Mesenchymal stem cell (in vitro differentiated cells and primary cell): ENCODE results near the gene LYRM9.
A peak's percentile ranks its signal among the peaks of the same experiment; 100 is the strongest.

ENCODE experiments used
- DNase-seq: peaks from one replicate; pipeline ENCODE4 v3.0.0-alpha.2; 2013
- H2AFZ ChIP-seq: one replicate; pipeline ENCODE4 v1.6.1; 2013; ENCODE audit warnings: low read depth, mild to moderate bottlenecking, control low read depth, inconsistent platforms, low read length, moderate library complexity
- H2AK5ac ChIP-seq: 2 replicates; pipeline ENCODE4 v1.6.1; 2013; ENCODE audit warnings: low read length, moderate library complexity, mild to moderate bottlenecking, inconsistent platforms; ENCODE audit not compliant: severe bottlenecking
- H2BK120ac ChIP-seq: one replicate; pipeline ENCODE4 v1.6.1; 2013; ENCODE audit warnings: low read depth, mild to moderate bottlenecking, inconsistent platforms, low read length, moderate library complexity
- H2BK12ac ChIP-seq, 2 experiments: one replicate each; pipeline ENCODE4 v1.6.1; 2013; ENCODE audit warnings: inconsistent platforms in 2 of 2, low read length in 2 of 2, mild to moderate bottlenecking in 2 of 2, moderate library complexity in 2 of 2, control low read depth in 1 of 2
- H2BK15ac ChIP-seq: one replicate; pipeline ENCODE4 v1.6.1; 2013; ENCODE audit warnings: mild to moderate bottlenecking, low read depth, inconsistent platforms; ENCODE audit not compliant: poor library complexity, severe bottlenecking
- H2BK5ac ChIP-seq: 2 replicates; pipeline ENCODE4 v1.6.1; 2013; ENCODE audit warnings: low read depth, mild to moderate bottlenecking, low read length, control low read depth, inconsistent platforms; ENCODE audit not compliant: poor library complexity, severe bottlenecking
- H3K14ac ChIP-seq, 2 experiments: one replicate each; pipeline ENCODE4 v1.6.1; 2013; ENCODE audit warnings: inconsistent platforms in 2 of 2, low read length in 2 of 2, control low read depth in 1 of 2, mild to moderate bottlenecking in 1 of 2, moderate library complexity in 1 of 2
- H3K18ac ChIP-seq, 2 experiments: one replicate each; pipeline ENCODE4 v1.6.1; 2013; ENCODE audit warnings: inconsistent platforms in 2 of 2, low read length in 2 of 2, control low read depth in 1 of 2, low read depth in 1 of 2, mild to moderate bottlenecking in 1 of 2
- H3K23ac ChIP-seq, 2 experiments: one replicate each; pipeline ENCODE4 v1.6.1; 2013; ENCODE audit warnings: inconsistent platforms in 2 of 2, low read length in 2 of 2, mild to moderate bottlenecking in 2 of 2, moderate library complexity in 2 of 2, control low read depth in 1 of 2
- H3K27ac ChIP-seq: 2 replicates; pipeline ENCODE4 v1.5.1; 2013; ENCODE audit warnings: mild to moderate bottlenecking, moderate library complexity, low read length, control low read depth, inconsistent platforms; ENCODE audit not compliant: poor library complexity, severe bottlenecking
- H3K27me3 ChIP-seq, 2 experiments: 2 replicates each; pipeline versions ENCODE4 v1.6.1 to v1.7.0; 2013; ENCODE audit warnings: low read length in 2 of 2, mild to moderate bottlenecking in 2 of 2, moderate library complexity in 2 of 2, control low read depth in 1 of 2, inconsistent platforms in 1 of 2; ENCODE audit not compliant: control insufficient read depth in 1 of 2, insufficient read depth in 1 of 2
- H3K36me3 ChIP-seq, 2 experiments: 2 replicates each; pipeline versions ENCODE4 v1.6.1 to v1.7.0; 2013; ENCODE audit warnings: low read length in 2 of 2, control low read depth in 1 of 2, inconsistent platforms in 1 of 2, low read depth in 1 of 2, mild to moderate bottlenecking in 1 of 2; ENCODE audit not compliant: insufficient read depth in 2 of 2, control insufficient read depth in 1 of 2
- H3K4ac ChIP-seq, 2 experiments: one replicate each; pipeline ENCODE4 v1.6.1; 2013; ENCODE audit warnings: inconsistent platforms in 2 of 2, low read length in 2 of 2, mild to moderate bottlenecking in 2 of 2, moderate library complexity in 2 of 2, control low read depth in 1 of 2, low read depth in 1 of 2
- H3K4me1 ChIP-seq: 2 replicates; pipeline ENCODE4 v1.6.1; 2013; ENCODE audit warnings: low read depth, low read length, control low read depth; ENCODE audit not compliant: control insufficient read depth, insufficient read depth
- H3K4me2 ChIP-seq: 2 replicates; pipeline ENCODE4 v1.6.1; 2013; ENCODE audit warnings: low read length, mild to moderate bottlenecking, inconsistent platforms; ENCODE audit not compliant: poor library complexity, severe bottlenecking
- H3K4me3 ChIP-seq, 2 experiments: 2 replicates each; pipeline versions ENCODE4 v1.5.1 to v1.7.0; 2013; ENCODE audit warnings: low read length in 2 of 2, mild to moderate bottlenecking in 2 of 2, control low read depth in 1 of 2, low read depth in 1 of 2; ENCODE audit not compliant: insufficient read depth in 1 of 2
- H3K79me1 ChIP-seq: replicated peaks from 2 replicates; pipeline ENCODE4 v1.6.1; 2013; ENCODE audit warnings: mild to moderate bottlenecking, control low read depth, low read length, inconsistent platforms; ENCODE audit not compliant: poor library complexity, severe bottlenecking
- H3K9ac ChIP-seq: 2 replicates; pipeline ENCODE4 v1.7.0; 2013; ENCODE audit warnings: mild to moderate bottlenecking, low read length, moderate library complexity
- H3K9me3 ChIP-seq: 2 replicates; pipeline ENCODE4 v1.7.0; 2013; ENCODE audit warnings: mild to moderate bottlenecking, low read length; ENCODE audit not compliant: control insufficient read depth
- H4K8ac ChIP-seq: one replicate; pipeline ENCODE4 v1.6.1; 2013; ENCODE audit warnings: inconsistent platforms, mild to moderate bottlenecking, low read length, moderate library complexity
- H4K91ac ChIP-seq: one replicate; pipeline ENCODE4 v1.6.1; 2013; ENCODE audit warnings: mild to moderate bottlenecking, low read length, inconsistent platforms
- WGBS: methylation state at CpG from one replicate; pipeline ENCODE4 v1.1.7; 2013; ENCODE audit warnings: mixed read lengths; 5-methylcytosine and 5-hydroxymethylcytosine counted together

LYRM9 gene

DNA sequence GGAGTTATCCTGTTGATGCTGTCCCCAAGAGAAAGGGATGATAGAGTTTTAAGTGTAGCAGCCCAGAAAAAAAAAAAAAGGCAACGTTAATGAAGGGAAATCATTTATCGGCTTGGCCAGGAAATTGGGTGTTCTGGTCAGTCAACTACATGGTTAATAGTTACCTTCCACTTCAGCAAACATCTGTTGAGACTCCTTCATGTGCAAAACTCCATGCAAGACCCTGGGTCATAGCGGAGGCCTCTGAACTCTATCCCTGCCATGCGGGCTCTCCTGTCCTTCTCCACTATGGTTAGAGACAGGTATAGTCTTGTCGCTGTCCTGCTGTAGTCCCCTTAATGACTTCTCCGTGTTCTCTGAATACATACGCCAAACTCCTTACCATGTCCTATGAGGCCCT, 3.5 kb upstream of the LYRM9 start:
- H3K27me3 ChIP-seq, result peaks cover 22 to 23% of the 10 kb centered on the region in 2 experiments
- WGBS, result 84% methylated on average over 7 of the region's 7 CpGs
- H2BK12ac ChIP-seq, result no peak overlapping the region
- H2BK120ac ChIP-seq, result no peak overlapping the region
- no peak overlapping the region for H3K4me2 ChIP-seq
- no peak overlapping the region for H3K18ac ChIP-seq
- no peak for DNase-seq
- no peak overlapping the region for H3K14ac ChIP-seq
- H4K8ac ChIP-seq, result no peak overlapping the region
- H2AFZ ChIP-seq, result no peak overlapping the region
- H3K36me3 ChIP-seq, result no peaks in the 10 kb centered on the region
- H3K23ac ChIP-seq, result no peak overlapping the region
- H3K9me3 ChIP-seq, result no peaks in the 10 kb centered on the region
- H2BK5ac ChIP-seq, result no peak overlapping the region
- no peak overlapping the region for H3K4ac ChIP-seq
- H3K4me1 ChIP-seq, result peaks cover 1% of the 10 kb centered on the region
- H2BK15ac ChIP-seq, result no peak overlapping the region
- no peaks in the 10 kb centered on the region for H3K79me1 ChIP-seq
- no peak overlapping the region for H3K4me3 ChIP-seq
- no peak overlapping the region for H3K9ac ChIP-seq
- no peak overlapping the region for H4K91ac ChIP-seq
- H3K27ac ChIP-seq, result no peak overlapping the region
- no peak overlapping the region for H2AK5ac ChIP-seq

GRCh38 chr17:27895940-27896535, 2.9 kb upstream of the LYRM9 start:
- H2AFZ ChIP-seq, result no peak overlapping the region
- no peak overlapping the region for H3K4ac ChIP-seq
- H4K8ac ChIP-seq, result no peak overlapping the region
- no peak for DNase-seq
- H3K27ac ChIP-seq, result no peak overlapping the region
- H2BK12ac ChIP-seq, result no peak overlapping the region
- no peak overlapping the region for H3K9ac ChIP-seq
- no peak overlapping the region for H3K4me3 ChIP-seq
- no peak overlapping the region for H2BK15ac ChIP-seq
- no peak overlapping the region for H4K91ac ChIP-seq
- no peak overlapping the region for H3K14ac ChIP-seq
- H3K18ac ChIP-seq, result no peak overlapping the region
- no CpG with 5 or more reads among the region's 1 CpG for WGBS
- H3K9me3 ChIP-seq, result no peaks in the 10 kb centered on the region
- H3K27me3 ChIP-seq, result peaks cover 22 to 23% of the 10 kb centered on the region in 2 experiments
- no peak overlapping the region for H3K23ac ChIP-seq
- no peak overlapping the region for H2BK5ac ChIP-seq
- H3K4me1 ChIP-seq, result peaks cover 1% of the 10 kb centered on the region
- H3K79me1 ChIP-seq, result no peaks in the 10 kb centered on the region
- no peak overlapping the region for H3K4me2 ChIP-seq
- no peak overlapping the region for H2AK5ac ChIP-seq
- no peaks in the 10 kb centered on the region for H3K36me3 ChIP-seq
- H2BK120ac ChIP-seq, result no peak overlapping the region

DNA sequence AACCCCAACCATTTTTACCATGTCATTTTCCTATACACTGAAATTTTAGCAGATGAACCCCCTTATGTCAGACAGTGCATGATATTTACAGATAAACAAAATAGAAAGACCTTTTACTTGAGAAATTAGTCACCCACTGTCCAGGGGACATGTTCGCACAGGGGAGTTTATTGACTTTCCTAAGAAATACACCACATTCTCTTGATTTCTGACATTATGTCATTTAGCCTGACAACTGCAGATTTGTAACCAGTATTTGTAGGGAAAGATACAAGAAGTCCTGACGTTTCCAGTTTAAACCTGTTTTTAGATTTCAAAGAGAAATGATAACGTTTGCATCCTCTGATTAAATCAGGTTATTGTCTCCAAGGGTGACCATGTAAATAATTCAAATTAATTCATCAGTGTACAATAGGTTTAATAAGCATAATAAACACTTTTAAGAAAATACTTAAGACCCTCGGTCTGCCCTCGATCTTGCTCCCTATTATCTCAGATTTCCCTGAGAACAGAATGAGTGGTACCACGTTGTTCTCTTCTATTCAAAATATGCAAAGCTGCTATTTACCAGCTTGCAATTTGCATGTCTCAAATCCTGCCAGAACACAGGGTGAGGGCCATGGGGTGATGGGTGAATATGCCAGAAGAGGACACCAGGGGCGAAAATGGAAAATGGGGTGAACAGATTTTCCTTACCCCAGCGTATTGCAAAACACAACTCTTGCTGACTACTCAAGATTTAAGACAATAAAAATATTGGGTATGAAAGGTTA, 2.1 kb upstream of the LYRM9 start:
- Histone ChIP-seq H4K91ac (no peak overlapping the region), H2AK5ac (no peak overlapping the region), H3K14ac (no peak overlapping the region), H2BK120ac (no peak overlapping the region), H3K4me1 (peaks cover 1% of the 10 kb centered on the region), H3K23ac (no peak overlapping the region), H2BK12ac (no peak overlapping the region), H3K4ac (no peak overlapping the region), H3K9me3 (no peaks in the 10 kb centered on the region), H4K8ac (no peak overlapping the region), H3K18ac (no peak overlapping the region), H3K9ac (no peak overlapping the region), H3K27me3 (peaks cover 22 to 23% of the 10 kb centered on the region in 2 experiments), H2BK15ac (no peak overlapping the region), H2BK5ac (no peak overlapping the region), H3K79me1 (no peaks in the 10 kb centered on the region), H2AFZ (no peak overlapping the region), H3K27ac (no peak overlapping the region), H3K36me3 (no peaks in the 10 kb centered on the region), H3K4me3 (no peak overlapping the region), H3K4me2 (no peak overlapping the region)
- WGBS, result 24% methylated on average over 5 of the region's 8 CpGs
- no peak for DNase-seq

- Histone ChIP-seq H3K4me1 (peaks cover 5% of the 10 kb centered on the region), H2BK15ac (no peak overlapping the region)
- 67% methylated on average over 4 of the region's 7 CpGs for WGBS
Observed at GRCh38 chr17:27893841-27894503, 807 bp upstream of the LYRM9 start.

More at GRCh38 chr17:27893841-27894503, 807 bp upstream of the LYRM9 start:
- Histone ChIP-seq H3K36me3 (no peaks in the 10 kb centered on the region), H4K91ac (no peak overlapping the region), H2BK12ac (no peak overlapping the region), H4K8ac (no peak overlapping the region), H2AFZ (no peak overlapping the region), H3K9me3 (no peaks in the 10 kb centered on the region), H2AK5ac (no peak overlapping the region), H3K18ac (no peak overlapping the region), H3K27ac (no peak overlapping the region), H3K4me2 (no peak overlapping the region), H3K9ac (peak overlapping the region; percentile 79), H3K4ac (no peak overlapping the region), H3K4me3 (peak overlapping the region in 1 of 2 experiments; percentile 74), H3K27me3 (peaks cover 22 to 23% of the 10 kb centered on the region in 2 experiments), H3K79me1 (no peaks in the 10 kb centered on the region), H2BK120ac (no peak overlapping the region), H3K14ac (no peak overlapping the region), H2BK5ac (no peak overlapping the region), H3K23ac (no peak overlapping the region)
- no peak for DNase-seq
